Subcutaneous abdominal adipose tissue (tissue), 5 donors: Measurements from ENCODE around the gene ARHGEF6.

ENCODE experiments used
- H3K27ac ChIP-seq: one replicate; pipeline ENCODE4 v1.7.0; 2013; ENCODE audit warnings: low read depth, mild to moderate bottlenecking, inconsistent platforms, low read length, moderate library complexity
- H3K27me3 ChIP-seq, 5 donors: one replicate each; pipeline ENCODE4 v1.7.0; 2013; ENCODE audit warnings: low read length in 5 of 5, inconsistent platforms in 1 of 5; ENCODE audit not compliant: control insufficient read depth in 5 of 5, insufficient read depth in 4 of 5
- H3K36me3 ChIP-seq, 5 donors: one replicate each; pipeline ENCODE4 v1.7.0; 2013; ENCODE audit warnings: low read length in 5 of 5; ENCODE audit not compliant: control insufficient read depth in 5 of 5, insufficient read depth in 5 of 5
- H3K4me1 ChIP-seq, 5 donors: one replicate each; pipeline ENCODE4 v1.7.0; 2013; ENCODE audit warnings: low read length in 5 of 5, mild to moderate bottlenecking in 3 of 5, moderate library complexity in 1 of 5; ENCODE audit not compliant: control insufficient read depth in 5 of 5, insufficient read depth in 5 of 5
- H3K4me3 ChIP-seq, 5 donors: one replicate each; pipeline ENCODE4 v1.7.0; 2013; ENCODE audit warnings: low read length in 5 of 5, low read depth in 1 of 5
- H3K9ac ChIP-seq, 5 donors: one replicate each; pipeline ENCODE4 v1.7.0; 2013; ENCODE audit warnings: low read length in 5 of 5, mild to moderate bottlenecking in 4 of 5, moderate library complexity in 3 of 5
- H3K9me3 ChIP-seq, 5 donors: one replicate each; pipeline ENCODE4 v1.7.0; 2013; ENCODE audit warnings: low read length in 5 of 5; ENCODE audit not compliant: control insufficient read depth in 5 of 5
- donor health status: healthy.
- donor health status: healthy.
- donor health status: healthy.
- donor health status: healthy.
- donor health status: healthy.

The ARHGEF6 gene

GRCh38 chrX:136752796-136753195, 27.9 kb downstream of the ARHGEF6 start:
- no peak overlapping the region for H3K4me3 ChIP-seq
- H3K27me3 ChIP-seq = peaks cover 0 to 4% (median 2%) of the 10 kb centered on the region in 5 donors
- peak overlapping the region; percentile 27 for H3K27ac ChIP-seq
- peak overlapping the region in 1 of 5 donors; percentile 49 for H3K9ac ChIP-seq
- H3K4me1 ChIP-seq = peaks cover 0 to 18% (median 13%) of the 10 kb centered on the region in 5 donors
- H3K9me3 ChIP-seq = no peaks in the 10 kb centered on the region
- no peaks in the 10 kb centered on the region for H3K36me3 ChIP-seq

GRCh38 chrX:136752346-136752745, 28.4 kb downstream of the ARHGEF6 start:
- no peaks in the 10 kb centered on the region for H3K36me3 ChIP-seq
- no peak overlapping the region for H3K27ac ChIP-seq
- no peaks in the 10 kb centered on the region for H3K9me3 ChIP-seq
- no peak overlapping the region for H3K9ac ChIP-seq
- H3K4me3 ChIP-seq = no peak overlapping the region
- H3K4me1 ChIP-seq = peaks cover 2 to 22% (median 17%) of the 10 kb centered on the region in 5 donors
- H3K27me3 ChIP-seq = peaks cover 0 to 4% (median 0%) of the 10 kb centered on the region in 5 donors

GRCh38 chrX:136750364-136750763, 30.4 kb downstream of the ARHGEF6 start:
- Histone ChIP-seq H3K9me3 (no peaks in the 10 kb centered on the region), H3K4me3 (no peak overlapping the region), H3K36me3 (no peaks in the 10 kb centered on the region), H3K27me3 (peaks cover 0 to 4% (median 0%) of the 10 kb centered on the region in 5 donors), H3K9ac (no peak overlapping the region), H3K27ac (no peak overlapping the region), H3K4me1 (peaks cover 4 to 40% (median 35%) of the 10 kb centered on the region in 5 donors)

GRCh38 chrX:136747003-136747986, 33.4 kb downstream of the ARHGEF6 start:
- peaks cover 0 to 14% (median 10%) of the 10 kb centered on the region in 5 donors for H3K36me3 ChIP-seq
- peak overlapping the region; percentile 67 for H3K27ac ChIP-seq
- peaks cover 4 to 42% (median 39%) of the 10 kb centered on the region in 5 donors for H3K4me1 ChIP-seq
- no peak overlapping the region for H3K9ac ChIP-seq
- H3K27me3 ChIP-seq = peaks cover 0 to 4% (median 0%) of the 10 kb centered on the region in 5 donors
- H3K4me3 ChIP-seq = no peak overlapping the region
- H3K9me3 ChIP-seq = no peaks in the 10 kb centered on the region

- Histone ChIP-seq H3K36me3 (peaks cover 0 to 16% (median 13%) of the 10 kb centered on the region in 5 donors), H3K4me1 (peaks cover 4 to 42% (median 39%) of the 10 kb centered on the region in 5 donors), H3K27me3 (peaks cover 0 to 4% (median 0%) of the 10 kb centered on the region in 5 donors), H3K9ac (peak overlapping the region in 1 of 5 donors; percentile 9), H3K27ac (peak overlapping the region; percentile 67), H3K9me3 (no peaks in the 10 kb centered on the region), H3K4me3 (no peak overlapping the region)
Observed at GRCh38 chrX:136745215-136746173, 35.2 kb downstream of the ARHGEF6 start.

GRCh38 chrX:136742721-136743379, 37.9 kb downstream of the ARHGEF6 start:
- H3K9ac ChIP-seq = no peak overlapping the region
- no peaks in the 10 kb centered on the region for H3K9me3 ChIP-seq
- H3K4me1 ChIP-seq = peaks cover 4 to 33% (median 30%) of the 10 kb centered on the region in 5 donors
- no peak overlapping the region for H3K4me3 ChIP-seq
- H3K36me3 ChIP-seq = peaks cover 0 to 25% (median 16%) of the 10 kb centered on the region in 5 donors
- H3K27me3 ChIP-seq = peaks cover 0 to 1% (median 0%) of the 10 kb centered on the region in 5 donors
- H3K27ac ChIP-seq = no peak overlapping the region

GRCh38 chrX:136738049-136738729, 42.5 kb downstream of the ARHGEF6 start:
- Histone ChIP-seq H3K4me1 (peaks cover 0 to 12% (median 5%) of the 10 kb centered on the region in 5 donors), H3K36me3 (peaks cover 2 to 18% (median 12%) of the 10 kb centered on the region in 5 donors), H3K4me3 (no peak overlapping the region), H3K27me3 (peaks cover 0 to 3% (median 0%) of the 10 kb centered on the region in 5 donors), H3K27ac (no peak overlapping the region), H3K9me3 (no peaks in the 10 kb centered on the region), H3K9ac (no peak overlapping the region)

- Histone ChIP-seq H3K4me3 (no peak overlapping the region), H3K36me3 (peaks cover 2 to 15% (median 6%) of the 10 kb centered on the region in 5 donors), H3K9me3 (no peaks in the 10 kb centered on the region), H3K4me1 (peaks cover 0 to 15% (median 5%) of the 10 kb centered on the region in 5 donors), H3K27ac (no peak overlapping the region), H3K9ac (no peak overlapping the region), H3K27me3 (peaks cover 0 to 3% (median 0%) of the 10 kb centered on the region in 5 donors)
Observed at GRCh38 chrX:136736690-136737089, 44.0 kb downstream of the ARHGEF6 start.

GRCh38 chrX:136735601-136736000, 45.1 kb downstream of the ARHGEF6 start:
- Histone ChIP-seq H3K9me3 (no peaks in the 10 kb centered on the region), H3K4me3 (no peak overlapping the region), H3K27ac (peak overlapping the region; percentile 27), H3K27me3 (peaks cover 0 to 3% (median 0%) of the 10 kb centered on the region in 5 donors), H3K4me1 (peaks cover 0 to 22% (median 12%) of the 10 kb centered on the region in 5 donors), H3K36me3 (peaks cover under 1 to 15% (median 4%) of the 10 kb centered on the region in 5 donors), H3K9ac (peak overlapping the region in 1 of 5 donors; percentile 30)
